NT2/D1 (cell line): ENCODE results near the gene PTPRK.

Experiments
- YY1 ChIP-seq: IDR thresholded peaks from 2 replicates; pipeline ENCODE4 v1.6.1; 2011; ENCODE audit not compliant: insufficient read length, insufficient read depth
- ZNF274 ChIP-seq: IDR thresholded peaks from 2 replicates; pipeline ENCODE4 v1.6.1; 2011; ENCODE audit warnings: mild to moderate bottlenecking, low read depth, low read length

DNA sequence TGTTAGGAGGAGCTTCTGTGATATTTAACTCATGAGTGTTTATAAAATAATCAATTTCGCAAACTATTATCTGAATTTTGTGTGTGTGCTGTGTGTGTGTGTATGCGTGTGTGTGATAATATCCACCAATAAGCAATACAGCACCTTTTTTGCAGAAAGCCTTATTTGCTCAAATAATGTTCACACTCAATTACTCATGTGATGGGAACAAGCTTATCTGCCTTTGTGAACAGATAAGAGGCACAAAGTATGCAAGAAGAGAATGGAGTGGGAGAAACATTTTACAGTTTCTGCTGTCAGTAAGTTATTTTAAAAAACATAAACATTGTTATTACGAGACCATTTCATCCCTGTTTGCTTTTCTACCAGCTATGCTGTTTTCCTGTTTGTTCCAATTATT, 36.7 kb upstream of the PTPRK start:
- no peak for TF ChIP-seq ZNF274
- no peak for TF ChIP-seq YY1
